Stimulated activated CD4-positive, alpha-beta T cell treated with anti-CD3 and anti-CD28 coated beads, Interleukin-12 subunit alpha, Interleukin-12 subunit beta, amount 100 ng/mL, for 24 hours (primary cell): ENCODE data around the gene KIAA0232.

Source experiments
- DNase-seq, 2 experiments: peaks; one replicate each; pipeline ENCODE4 v3.0.0-alpha.2; 2020; ENCODE audit warnings: low read depth in 2 of 2

KIAA0232 gene

DNA sequence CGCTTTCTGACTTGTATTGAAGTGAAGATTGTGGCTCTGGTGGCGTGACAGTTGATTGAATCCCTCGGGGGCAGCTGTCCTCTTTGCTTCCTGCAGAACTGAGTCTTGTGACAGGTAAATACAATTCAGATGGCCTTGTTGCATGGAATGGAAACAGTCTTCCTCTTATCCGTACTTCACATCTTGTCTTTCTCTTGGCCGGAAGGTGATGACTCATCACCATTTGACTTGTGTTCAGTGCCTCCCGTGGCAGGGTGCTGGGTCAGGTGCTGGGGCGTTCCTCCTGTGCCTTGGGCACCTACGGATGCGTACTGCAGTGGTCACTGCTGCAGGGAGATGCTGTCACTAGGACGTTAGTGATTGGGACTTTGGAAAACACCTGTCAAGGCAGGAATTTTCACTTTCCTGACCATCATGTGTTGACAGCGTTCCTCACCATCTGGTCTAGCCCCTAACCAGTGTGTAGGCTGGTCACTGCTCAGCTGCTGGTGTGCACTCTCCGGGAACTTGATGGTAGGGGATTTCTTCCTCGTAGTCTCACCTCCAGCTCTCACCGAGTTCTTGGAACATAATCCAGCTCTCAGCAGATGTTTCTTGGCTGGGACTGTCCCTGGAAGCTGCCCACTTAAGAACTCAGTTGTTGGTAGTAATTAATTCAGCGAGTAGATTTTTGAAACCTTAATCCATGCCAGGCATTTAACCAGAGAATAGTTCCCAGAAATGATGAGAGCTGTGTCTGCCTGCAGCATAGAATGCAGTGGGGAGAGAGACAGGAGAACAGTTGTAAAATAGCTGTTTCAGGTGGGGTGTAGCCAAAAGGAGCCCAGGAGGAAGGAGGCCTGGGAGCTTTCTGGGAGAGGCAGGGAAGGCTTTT lies 134.3 kb downstream of the KIAA0232 start:
- peak in 1 of 2 experiments; percentile 42 for DNase-seq

DNA sequence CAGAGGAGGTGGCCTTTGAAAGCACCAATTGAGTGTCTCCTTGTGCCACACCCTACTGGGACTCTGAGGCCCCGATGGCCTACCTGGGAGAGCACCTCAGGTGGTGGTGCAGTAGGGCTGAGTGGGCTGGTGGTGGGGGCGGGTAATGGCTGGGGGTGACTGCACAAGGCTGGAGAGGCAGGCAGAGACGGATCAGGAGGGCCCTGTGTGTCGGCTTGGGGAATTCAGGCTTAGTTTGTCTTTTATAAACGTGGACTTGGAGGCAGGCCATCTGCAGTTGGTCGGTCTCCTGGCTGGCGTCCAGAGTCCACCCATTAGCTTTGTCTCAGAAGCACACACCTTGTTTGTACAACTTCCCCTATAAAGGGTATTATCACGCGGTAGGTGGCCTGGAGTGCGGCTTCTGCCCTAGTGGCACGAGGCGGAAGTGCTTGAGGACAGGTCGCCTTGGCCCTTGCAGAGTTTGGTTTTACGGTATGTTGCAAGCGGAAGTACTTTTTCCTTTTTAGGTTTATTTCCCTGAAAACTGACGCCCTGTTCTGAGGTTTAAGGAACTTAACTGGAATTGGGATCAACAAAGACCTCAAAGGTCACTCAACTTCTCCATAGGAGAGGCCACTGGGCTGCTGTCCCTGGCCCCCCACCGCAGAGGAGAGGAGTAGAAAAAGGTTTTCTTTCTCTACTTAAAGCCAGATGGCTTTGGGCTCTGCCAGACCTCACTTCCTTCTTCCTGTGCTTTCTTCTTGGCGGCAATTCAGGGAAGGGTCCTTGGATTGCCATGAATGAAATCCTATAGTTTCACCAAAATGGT lies 135.1 kb downstream of the KIAA0232 start:
- no peak for DNase-seq

DNA sequence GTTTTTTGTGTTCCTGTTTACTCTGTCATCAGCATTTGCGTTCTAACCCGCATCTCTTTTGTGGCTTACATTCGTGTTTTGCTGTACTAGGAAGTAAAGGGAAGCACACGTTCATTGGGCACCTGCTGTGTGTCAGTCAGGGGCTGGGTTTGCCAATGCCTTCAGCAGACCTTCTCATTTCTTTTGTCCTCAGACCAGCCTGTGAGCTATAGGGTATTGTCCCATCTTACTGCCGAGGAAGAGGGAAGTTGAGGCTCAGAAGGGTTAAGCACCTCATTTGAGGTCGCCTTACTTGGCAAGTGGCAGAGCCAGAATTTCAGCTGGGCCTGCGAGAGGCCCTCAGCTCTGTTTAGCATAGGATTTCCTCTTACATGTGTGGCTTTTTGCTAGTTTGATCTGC lies 135.8 kb downstream of the KIAA0232 start:
- no peak for DNase-seq

DNA sequence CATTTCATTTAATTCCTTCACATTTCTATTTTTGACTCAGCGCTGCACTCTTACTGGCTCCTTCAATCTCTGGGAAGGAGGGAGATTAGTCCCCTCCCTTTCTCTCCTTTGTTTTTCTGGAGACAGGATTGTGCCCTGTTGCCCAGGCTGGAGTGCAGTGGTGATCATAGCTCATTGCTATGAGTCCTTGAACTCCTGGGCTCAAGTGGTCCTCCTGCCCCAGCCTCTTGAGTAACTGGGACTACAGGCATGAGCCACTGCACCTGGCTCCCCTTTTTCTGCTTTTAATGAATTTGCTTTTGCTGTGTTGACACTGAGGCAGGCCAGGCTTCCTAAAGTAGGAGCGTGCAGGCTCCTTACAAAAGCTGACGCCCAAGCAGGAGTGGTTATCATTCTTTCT lies 137.6 kb downstream of the KIAA0232 start:
- DNase-seq: no peak

DNA sequence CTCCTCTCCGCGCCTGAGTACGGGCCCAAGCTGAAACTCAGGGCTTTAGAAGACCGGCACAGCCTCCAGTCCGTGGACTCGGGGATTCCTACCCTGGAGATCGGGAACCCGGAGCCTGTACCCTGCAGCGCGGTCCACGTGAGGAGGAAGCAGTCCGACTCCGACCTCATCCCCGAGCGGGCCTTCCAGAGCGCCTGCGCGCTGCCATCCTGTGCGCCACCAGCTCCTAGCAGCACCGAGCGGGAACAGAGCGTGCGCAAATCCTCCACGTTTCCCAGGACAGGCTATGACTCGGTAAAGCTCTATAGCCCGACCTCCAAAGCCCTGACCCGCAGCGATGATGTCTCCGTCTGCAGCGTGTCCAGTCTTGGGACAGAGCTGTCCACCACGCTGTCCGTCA lies 141.0 kb downstream of the KIAA0232 start:
- no peak for DNase-seq

DNA sequence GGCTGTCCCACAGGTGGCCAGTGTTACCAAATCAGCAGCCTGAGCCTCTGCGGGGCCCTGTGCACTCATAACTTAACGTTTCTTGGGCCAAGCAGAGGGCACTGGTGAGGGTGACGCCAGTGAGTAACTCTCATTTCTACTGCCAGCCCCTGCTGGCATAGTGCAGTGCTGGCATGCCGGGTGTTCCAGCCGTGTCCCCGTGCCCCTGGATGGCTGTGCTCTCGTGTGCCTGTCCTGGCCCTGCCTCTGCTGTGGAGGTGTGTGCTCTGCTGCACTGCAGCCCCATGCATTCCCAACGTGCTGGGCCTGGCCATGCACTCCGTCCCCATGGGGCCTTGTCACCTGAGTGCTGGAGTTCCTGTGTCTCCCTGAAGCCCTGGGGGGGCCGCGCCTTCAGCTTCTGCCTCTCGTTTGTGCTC lies 141.8 kb downstream of the KIAA0232 start:
- no peak for DNase-seq

DNA sequence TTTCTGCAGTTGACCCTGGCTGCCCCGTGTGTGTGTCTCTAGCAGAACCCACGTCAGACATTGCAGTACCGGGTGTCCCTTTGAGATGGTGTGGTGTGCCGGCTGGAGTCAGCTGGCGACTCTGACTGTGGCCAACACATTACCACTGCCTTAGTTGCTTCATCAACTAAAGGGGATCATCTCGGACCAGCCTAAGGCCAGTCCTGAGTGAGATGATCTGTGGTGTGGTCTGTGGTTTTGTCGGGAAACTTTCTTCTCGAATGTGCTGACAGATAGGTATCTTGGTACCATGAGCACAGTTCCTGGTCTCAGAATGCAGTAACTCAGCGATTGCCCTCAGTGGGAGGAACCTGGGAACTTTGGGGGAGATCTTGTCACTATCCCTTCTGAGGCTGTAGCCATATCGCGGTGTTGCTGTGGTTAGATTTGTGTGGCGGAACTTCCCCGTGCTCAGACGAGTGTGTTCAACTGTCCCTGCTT lies 142.9 kb downstream of the KIAA0232 start:
- DNase-seq: no peak

DNA sequence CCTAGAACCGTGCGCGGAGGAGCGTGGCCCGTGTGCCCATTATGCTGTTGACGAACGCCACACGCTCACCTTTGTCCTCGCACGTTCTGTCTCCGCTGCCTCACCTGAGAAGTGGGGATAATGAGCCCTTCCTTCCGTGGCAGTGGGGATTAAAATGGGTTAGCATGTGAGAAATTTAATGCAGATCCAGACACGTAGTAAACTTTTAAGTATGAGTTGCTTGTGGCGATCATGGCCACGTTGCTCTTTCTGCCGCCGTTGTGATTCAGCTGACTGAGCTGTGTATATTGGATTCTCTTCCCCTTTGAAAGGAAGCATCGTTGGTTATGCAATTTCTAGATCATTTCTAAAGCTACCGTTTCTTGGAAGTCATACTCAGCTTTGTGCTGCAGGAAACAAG lies 143.6 kb downstream of the KIAA0232 start:
- DNase-seq: no peak

DNA sequence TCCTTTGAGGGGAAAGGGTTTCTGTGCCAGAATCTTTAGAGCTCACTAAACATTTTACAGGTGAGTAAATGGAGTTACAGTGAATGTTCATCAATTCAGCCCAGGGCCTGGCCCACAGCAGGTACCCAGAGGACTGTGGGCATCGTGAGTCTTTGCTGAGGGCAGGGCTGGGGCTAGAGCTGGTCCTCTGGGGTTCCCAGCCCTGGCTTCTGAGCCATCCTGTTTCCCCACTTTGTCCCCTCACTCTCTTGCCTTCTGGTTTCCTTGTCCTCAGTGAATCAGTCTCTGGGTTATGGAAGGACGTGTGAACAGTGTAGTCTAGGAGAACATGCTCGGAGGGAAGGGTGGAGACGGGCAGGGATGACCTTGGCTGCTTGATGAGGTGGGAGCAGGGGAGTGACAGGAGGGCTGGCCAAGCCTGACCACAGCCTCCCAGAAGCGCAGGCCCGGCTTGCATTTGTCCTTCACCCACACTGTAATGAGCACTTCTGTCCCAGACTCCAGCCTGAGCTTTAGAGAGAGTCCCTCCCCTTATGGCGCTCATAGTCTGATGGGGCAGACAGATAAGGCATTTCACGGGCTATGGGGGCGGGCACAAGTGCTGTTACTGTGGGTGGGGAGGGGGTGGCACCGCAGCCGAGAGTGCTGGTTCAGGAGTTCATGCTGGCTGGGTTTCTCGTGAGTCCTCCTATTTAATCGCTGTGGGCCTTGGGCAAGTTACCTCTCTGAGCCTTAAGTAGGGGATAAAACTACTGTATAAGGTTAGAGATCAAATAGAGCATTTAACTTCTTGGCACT lies 144.4 kb downstream of the KIAA0232 start:
- peak; percentile 16 to 40 for DNase-seq

DNA sequence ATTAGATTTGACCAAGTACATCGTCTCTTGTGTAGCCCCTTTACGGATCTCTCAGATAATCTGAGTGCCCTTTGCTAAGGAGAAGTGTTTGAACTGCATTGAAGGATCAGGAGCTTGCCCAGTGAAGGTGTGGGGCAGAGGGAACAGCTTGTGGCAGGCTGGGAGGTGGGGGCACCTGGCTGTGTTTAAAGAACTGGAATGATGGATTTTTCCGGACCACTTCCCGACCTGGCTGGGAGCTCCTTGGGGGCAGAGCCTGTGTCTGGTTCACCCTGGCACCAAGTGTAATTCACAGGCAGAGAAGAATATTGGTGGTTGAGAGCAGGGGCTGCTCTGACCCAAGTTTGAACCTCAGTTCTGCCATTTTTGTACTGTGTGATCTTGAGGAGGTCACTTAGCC lies 145.6 kb downstream of the KIAA0232 start:
- no peak for DNase-seq

DNA sequence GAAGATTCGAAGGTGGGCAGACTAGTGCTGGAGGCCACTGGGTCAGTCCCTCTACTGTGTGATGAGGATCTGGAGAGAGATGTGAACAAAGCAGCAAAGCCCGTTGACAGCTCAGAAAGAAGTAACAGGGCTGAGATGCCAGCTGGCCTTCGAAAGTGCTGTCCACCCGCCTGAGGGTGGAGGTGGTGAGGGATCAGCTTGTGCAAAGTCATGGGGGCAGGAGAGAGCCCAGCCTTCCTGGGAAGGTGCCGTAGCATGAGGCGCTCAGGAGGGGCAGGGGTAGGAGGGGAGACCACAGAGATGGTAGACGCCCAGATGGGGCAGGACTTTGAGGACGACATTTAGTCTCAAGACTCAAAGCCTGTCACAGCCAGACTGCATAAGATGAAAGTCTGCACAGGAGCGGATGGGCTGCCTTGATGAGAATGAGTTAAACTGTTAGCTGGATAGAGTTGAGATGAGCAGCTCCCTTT lies 146.8 kb downstream of the KIAA0232 start:
- DNase-seq: no peak

DNA sequence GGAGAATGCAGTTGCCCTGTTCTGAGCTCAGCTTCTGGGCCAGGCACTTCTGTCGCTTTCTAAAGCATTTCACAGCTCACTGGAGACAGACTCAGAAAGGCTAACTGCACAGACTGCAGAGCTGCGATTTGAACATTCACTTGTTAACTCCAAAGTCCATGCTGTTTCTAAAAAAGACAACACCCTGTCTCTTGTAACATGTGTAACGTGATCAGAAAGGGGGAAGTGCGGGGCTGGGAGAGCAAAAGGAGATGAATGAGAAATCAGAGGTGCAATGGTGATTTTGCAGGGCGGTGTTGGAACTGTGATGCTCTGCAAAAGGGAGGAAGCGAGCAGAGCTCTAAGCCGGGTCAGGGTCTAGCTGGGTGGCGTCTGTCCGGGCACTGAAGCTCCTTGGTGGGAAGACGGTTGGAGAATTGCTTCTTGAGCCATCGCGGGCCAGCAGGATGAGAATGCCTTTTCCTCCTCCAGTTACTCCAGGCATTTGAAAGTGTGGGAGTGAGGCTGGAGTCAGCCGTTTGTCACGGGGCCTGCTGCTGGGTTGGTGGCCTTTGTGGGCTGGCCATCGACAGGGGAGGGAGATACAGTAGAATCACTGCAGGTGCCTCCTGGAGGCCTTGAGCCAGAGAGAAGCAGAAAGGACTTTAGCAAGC lies 147.4 kb downstream of the KIAA0232 start:
- no peak for DNase-seq

DNA sequence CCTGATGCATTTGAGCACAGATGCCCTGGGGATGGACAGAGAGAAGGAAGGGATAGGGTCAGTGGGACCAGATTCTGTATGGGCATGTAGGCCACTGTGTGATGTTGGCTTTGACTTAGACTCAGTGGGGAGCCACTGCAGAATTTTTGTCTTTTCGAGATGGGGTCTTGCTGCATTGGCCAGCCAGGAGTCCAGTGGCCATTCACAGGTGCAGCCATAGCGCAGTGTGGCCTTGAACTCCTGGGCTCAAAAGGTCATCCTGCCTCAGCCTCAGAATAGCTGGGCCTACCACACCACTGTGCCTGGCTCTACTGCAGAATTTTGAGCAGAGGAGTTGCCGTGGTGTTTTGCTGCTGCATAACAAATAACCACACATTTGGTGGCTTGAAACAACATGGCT lies 149.9 kb downstream of the KIAA0232 start:
- no peak for DNase-seq

DNA sequence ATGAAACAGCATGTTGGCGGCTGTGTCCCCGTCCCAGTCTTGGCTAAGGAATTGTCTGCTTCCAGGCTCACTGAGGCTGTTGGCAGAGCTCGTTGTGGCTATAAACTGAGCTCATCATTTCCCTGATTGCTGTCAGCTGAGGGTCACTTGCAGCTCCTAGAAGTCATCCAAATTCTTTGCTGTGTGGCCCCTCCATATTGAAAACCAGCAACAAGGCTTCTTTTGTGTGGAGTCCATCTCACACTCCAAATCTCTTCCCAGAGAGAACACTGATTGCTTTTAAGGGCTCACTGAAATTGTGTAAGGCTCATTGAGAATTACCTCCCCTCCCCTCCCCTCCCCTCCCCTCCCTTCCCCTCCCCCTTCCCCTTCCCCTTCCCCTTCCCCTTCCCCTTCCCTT lies 150.4 kb downstream of the KIAA0232 start:
- no peak for DNase-seq
